GM18508 (cell line): ENCODE results near the gene LY6G5C.

Experiments used
- ATAC-seq: cut with Tn5 transposase; IDR thresholded peaks from one replicate; pipeline ENCODE4 v1.9.1; 2021; ENCODE audit warnings: moderate number of reproducible peaks; ENCODE audit not compliant: insufficient read depth, unreplicated experiment

The LY6G5C gene

GRCh38 chr6:31643818-31644454 lies 36.9 kb downstream of the LY6G5C start:
- ATAC-seq = no peak

GRCh38 chr6:31642798-31643570 lies 37.9 kb downstream of the LY6G5C start:
- no peak for ATAC-seq

DNA sequence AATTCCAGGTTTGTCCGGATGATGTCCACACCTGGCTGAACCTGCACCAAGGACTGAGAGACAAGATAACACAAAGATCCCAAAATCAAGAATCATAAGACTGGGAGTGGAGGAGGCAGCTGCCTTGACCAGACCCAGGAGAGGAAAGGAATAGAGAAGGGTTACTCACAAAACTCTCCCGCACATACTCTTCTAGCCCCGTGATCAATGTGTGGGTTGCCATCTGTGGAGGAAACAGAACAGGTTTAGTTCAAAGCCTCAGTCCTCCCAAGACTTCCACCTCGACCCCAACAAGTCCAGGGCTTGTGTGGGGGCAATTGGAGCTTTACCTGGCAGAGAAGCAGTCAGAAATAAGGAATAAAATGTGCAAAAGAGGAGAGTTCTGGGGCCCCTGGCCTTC lies 39.5 kb downstream of the LY6G5C start:
- ATAC-seq = no peak

GRCh38 chr6:31640612-31641011 lies 40.3 kb downstream of the LY6G5C start:
- no peak for ATAC-seq

- no peak for ATAC-seq
Measured at GRCh38 chr6:31639449-31639861, 41.4 kb downstream of the LY6G5C start.

DNA sequence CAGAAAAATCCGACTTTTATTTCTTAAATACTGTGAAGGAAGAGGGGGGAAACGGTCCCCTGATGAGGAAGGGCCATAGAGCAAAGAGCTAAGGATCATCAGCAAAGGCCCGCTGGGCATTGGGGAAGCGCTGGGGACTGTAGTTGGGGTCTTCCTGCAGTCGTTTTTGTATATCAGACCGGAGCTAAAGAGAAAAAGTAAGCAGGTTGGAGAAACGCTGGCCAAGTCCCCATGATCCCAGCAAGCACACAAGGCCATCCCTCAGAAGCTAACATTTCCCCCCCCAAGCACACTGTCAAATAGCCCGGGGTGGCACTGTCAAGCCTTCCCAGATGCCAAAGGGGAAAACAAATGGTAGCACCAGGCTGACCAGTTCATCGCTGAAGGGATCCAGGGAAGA lies 41.8 kb downstream of the LY6G5C start:
- no peak for ATAC-seq

DNA sequence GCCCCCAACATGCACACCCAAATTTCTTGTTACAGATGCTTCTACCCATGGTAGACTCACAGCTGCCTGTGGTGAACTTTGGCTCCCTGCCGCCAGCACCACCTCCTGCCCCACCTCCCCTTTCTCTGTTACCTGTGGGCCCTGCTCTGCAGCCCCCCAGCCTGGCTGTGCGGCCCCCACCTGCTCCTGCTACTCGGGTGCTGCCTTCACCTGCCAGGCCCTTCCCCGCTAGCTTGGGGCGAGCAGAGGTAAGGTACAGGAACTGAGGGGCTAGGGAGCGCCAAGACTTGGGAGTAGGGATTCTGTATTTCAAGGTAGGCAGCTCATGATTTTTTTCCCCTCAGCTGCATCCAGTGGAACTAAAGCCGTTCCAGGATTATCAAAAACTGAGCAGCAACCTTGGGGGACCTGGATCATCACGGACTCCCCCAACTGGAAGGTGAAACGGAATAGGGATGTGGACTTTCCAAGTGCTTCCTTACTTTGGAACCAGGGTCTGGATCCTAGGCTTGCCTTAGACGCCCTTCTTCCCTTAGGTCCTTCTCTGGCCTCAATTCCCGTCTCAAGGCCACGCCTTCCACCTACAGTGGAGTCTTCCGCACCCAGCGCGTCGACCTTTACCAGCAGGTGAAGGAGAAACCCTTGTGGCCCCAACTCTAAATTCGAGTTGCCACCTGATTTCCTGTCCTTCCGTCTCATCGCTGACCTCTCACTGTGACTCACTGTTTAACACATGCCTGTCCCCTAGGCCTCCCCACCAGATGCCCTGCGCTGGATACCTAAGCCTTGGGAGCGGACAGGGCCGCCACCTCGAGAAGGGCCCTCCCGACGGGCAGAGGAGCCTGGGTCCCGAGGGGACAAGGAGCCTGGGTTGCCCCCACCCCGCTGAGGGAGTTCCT lies 43.9 kb downstream of the LY6G5C start:
- no peak for ATAC-seq

DNA sequence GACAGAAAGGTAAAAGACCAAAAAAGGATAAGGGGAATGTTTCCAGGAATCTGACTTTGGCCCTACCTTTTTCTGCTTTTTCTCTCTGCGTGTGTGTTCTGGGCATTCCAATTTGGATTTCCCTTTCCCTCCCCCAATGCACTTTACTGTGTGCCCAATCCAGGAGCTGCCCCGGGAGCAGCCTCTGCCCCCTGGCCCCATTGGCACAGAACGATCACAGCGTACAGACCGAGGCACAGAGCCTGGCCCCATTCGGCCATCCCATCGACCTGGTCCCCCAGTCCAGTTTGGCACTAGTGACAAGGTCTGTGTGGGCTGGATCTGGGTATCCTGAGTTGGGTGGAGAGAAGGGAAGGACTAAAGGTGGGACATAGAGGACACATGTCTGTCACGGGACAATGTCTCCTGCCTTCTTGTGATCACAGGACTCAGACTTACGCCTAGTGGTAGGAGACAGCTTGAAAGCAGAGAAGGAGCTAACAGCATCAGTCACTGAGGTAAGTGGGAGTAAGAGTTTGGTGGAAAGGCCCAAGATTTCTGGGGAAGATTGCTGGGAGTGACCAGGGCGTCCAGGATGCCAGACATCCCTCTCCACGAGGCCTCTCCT lies 45.8 kb downstream of the LY6G5C start:
- ATAC-seq = no peak

GRCh38 chr6:31634131-31634530 lies 46.7 kb downstream of the LY6G5C start:
- ATAC-seq = no peak

DNA sequence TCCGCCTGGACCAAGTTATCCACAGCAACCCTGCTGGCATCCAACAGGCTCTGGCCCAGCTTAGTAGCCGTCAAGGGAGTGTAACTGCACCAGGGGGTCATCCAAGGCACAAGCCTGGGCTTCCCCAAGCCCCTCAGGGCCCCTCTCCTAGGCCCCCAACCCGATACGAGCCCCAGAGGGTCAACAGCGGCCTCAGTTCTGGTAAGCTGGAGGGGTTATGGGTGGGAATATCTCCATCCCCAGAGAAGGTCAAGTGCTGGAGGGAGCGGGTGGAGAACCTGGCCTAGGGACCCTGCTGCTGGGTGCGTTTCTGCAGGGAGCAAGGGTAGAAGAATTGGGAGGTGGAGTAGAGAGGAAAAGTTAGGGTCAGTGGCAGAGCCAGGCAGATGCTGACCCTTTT lies 47.4 kb downstream of the LY6G5C start:
- no peak for ATAC-seq

DNA sequence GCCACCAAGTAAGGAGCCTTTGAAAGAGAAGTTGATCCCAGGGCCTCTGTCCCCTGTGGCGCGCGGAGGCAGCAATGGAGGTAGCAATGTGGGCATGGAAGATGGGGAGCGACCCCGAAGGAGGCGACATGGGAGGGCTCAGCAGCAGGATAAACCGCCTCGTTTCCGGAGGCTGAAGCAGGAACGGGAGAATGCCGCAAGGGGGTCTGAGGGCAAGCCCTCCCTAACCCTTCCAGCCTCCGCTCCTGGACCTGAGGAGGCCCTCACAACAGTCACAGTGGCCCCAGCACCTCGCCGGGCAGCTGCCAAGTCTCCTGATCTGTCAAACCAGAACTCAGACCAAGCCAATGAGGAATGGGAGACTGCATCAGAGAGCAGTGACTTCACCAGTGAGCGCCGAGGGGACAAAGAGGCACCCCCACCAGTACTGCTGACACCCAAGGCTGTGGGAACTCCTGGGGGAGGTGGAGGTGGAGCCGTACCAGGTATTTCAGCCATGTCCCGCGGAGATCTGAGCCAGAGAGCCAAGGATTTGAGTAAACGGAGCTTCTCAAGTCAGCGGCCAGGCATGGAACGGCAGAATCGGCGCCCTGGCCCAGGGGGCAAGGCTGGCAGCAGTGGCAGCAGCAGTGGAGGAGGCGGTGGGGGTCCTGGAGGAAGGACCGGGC lies 48.5 kb downstream of the LY6G5C start:
- ATAC-seq = no peak

DNA sequence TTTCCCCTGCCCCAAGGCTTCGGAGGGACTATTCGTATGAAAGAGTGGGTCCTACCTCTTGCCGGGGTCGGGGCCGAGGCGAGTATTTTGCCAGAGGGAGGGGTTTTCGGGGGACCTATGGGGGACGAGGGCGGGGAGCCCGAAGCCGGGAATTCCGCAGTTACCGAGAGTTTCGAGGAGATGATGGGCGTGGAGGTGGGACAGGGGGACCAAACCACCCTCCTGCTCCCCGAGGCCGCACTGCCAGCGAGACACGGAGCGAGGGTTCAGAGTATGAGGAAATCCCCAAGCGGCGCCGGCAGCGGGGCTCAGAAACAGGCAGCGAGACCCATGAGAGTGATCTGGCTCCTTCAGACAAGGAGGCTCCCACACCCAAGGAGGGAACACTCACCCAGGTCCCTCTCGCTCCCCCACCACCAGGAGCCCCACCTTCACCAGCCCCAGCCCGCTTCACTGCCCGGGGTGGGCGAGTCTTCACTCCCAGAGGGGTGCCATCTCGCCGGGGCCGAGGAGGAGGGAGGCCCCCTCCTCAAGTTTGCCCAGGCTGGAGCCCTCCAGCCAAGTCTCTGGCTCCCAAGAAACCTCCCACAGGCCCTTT lies 49.1 kb downstream of the LY6G5C start:
- no peak for ATAC-seq

DNA sequence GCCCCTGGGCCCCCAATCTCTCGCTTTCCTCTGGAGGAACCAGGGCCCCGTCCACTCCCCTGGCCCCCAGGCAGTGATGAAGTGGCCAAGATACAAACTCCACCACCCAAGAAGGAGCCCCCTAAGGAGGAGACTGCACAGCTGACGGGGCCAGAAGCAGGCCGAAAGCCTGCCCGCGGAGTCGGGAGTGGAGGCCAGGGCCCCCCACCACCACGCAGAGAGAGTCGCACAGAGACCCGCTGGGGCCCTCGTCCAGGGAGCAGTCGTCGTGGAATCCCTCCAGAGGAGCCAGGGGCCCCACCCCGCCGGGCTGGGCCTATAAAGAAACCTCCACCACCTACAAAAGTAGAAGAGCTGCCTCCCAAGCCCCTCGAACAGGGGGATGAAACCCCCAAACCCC lies 49.7 kb downstream of the LY6G5C start:
- no peak for ATAC-seq

- no peak for ATAC-seq
Measured at GRCh38 chr6:31630177-31630934, 50.5 kb downstream of the LY6G5C start.

- ATAC-seq = no peak
Measured at GRCh38 chr6:31629014-31629413, 51.9 kb downstream of the LY6G5C start.

DNA sequence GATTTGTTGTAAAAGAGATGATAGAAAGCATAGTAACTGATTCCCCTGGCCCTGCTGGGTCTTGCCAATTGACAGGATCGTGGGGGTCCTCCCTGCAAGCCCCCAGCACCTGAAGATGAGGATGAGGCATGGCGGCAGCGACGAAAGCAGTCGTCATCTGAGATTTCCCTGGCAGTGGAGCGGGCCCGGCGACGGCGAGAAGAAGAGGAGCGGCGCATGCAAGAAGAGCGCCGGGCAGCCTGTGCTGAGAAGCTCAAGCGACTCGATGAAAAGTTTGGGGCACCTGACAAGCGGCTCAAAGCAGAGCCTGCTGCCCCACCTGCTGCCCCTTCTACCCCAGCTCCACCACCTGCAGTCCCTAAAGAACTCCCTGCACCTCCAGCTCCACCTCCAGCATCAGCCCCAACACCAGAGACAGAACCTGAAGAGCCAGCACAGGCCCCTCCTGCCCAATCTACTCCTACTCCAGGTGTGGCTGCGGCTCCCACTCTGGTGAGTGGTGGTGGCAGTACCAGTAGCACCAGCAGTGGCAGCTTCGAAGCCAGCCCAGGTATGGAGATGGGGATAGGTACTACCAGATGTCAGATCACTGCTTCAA lies 53.1 kb downstream of the LY6G5C start:
- ATAC-seq = no peak

GRCh38 chr6:31626952-31627351 lies 53.9 kb downstream of the LY6G5C start:
- no peak for ATAC-seq
